Measurements from ENCODE around the gene ASCC1.

Gene ASCC1

GRCh38 chr10:72085864-72086465 is 130.1 kb downstream of the ASCC1 start:
- no peaks in the 10 kb centered on the region for H3K9me3 ChIP-seq (ENCODE audit: control insufficient read depth, low read length)
- H3K4me1 ChIP-seq = peaks cover 10% of the 10 kb centered on the region
- no peaks in the 10 kb centered on the region for H3K79me2 ChIP-seq
- H3K4me2 ChIP-seq (ENCODE audit: low read length) = no peak overlapping the region
- no peak overlapping the region for H3K4me3 ChIP-seq (ENCODE audit: low read depth, low read length)
- no peak overlapping the region for H2AFZ ChIP-seq
- H3K9ac ChIP-seq = no peak overlapping the region
- H3K36me3 ChIP-seq (ENCODE audit: control insufficient read depth, insufficient read depth, low read length) = no peaks in the 10 kb centered on the region
- no peak for TF ChIP-seq CTCF (IDR thresholded peaks at IDR 0.05)
- H3K27ac ChIP-seq = no peak overlapping the region
- no peaks in the 10 kb centered on the region for H3K27me3 ChIP-seq (ENCODE audit: control insufficient read depth, insufficient read depth, low read length)

- Histone ChIP-seq H3K27ac (no peak overlapping the region), H3K9ac (no peak overlapping the region), H3K79me2 (no peaks in the 10 kb centered on the region)
Observed at GRCh38 chr10:72085166-72085565, 130.9 kb downstream of the ASCC1 start.

GRCh38 chr10:72083790-72084459 is 132.2 kb downstream of the ASCC1 start:
- Histone ChIP-seq H3K4me1 (peaks cover 10% of the 10 kb centered on the region), H3K27ac (no peak overlapping the region), H3K9ac (no peak overlapping the region), H3K4me3 (ENCODE audit: low read depth, low read length) (no peak overlapping the region), H3K79me2 (no peaks in the 10 kb centered on the region), H3K9me3 (ENCODE audit: control insufficient read depth, low read length) (no peaks in the 10 kb centered on the region), H3K36me3 (ENCODE audit: control insufficient read depth, insufficient read depth, low read length) (no peaks in the 10 kb centered on the region), H3K27me3 (ENCODE audit: control insufficient read depth, insufficient read depth, low read length) (no peaks in the 10 kb centered on the region), H2AFZ (no peak overlapping the region), H3K4me2 (ENCODE audit: low read length) (no peak overlapping the region)
- no peak for TF ChIP-seq CTCF (IDR thresholded peaks at IDR 0.05)

More at GRCh38 chr10:72085166-72085565, 130.9 kb downstream of the ASCC1 start:
- H3K4me2 ChIP-seq (ENCODE audit: low read length) = no peak overlapping the region
- H3K4me3 ChIP-seq (ENCODE audit: low read depth, low read length) = no peak overlapping the region
- H3K36me3 ChIP-seq (ENCODE audit: control insufficient read depth, insufficient read depth, low read length) = no peaks in the 10 kb centered on the region
- H3K27me3 ChIP-seq (ENCODE audit: control insufficient read depth, insufficient read depth, low read length) = no peaks in the 10 kb centered on the region
- H3K9me3 ChIP-seq (ENCODE audit: control insufficient read depth, low read length) = no peaks in the 10 kb centered on the region
- H3K4me1 ChIP-seq = peaks cover 10% of the 10 kb centered on the region
- TF ChIP-seq CTCF (IDR thresholded peaks at IDR 0.05) = no peak
- H2AFZ ChIP-seq = no peak overlapping the region

GRCh38 chr10:72082856-72083789 is 133.0 kb downstream of the ASCC1 start:
- Histone ChIP-seq H3K79me2 (no peaks in the 10 kb centered on the region), H3K36me3 (ENCODE audit: control insufficient read depth, insufficient read depth, low read length) (no peaks in the 10 kb centered on the region), H3K9me3 (ENCODE audit: control insufficient read depth, low read length) (no peaks in the 10 kb centered on the region), H3K9ac (no peak overlapping the region), H2AFZ (no peak overlapping the region), H3K4me3 (ENCODE audit: low read depth, low read length) (no peak overlapping the region), H3K4me1 (peaks cover 3% of the 10 kb centered on the region), H3K27me3 (ENCODE audit: control insufficient read depth, insufficient read depth, low read length) (no peaks in the 10 kb centered on the region), H3K4me2 (ENCODE audit: low read length) (no peak overlapping the region), H3K27ac (no peak overlapping the region)
- no peak for TF ChIP-seq CTCF (IDR thresholded peaks at IDR 0.05)

All from parathyroid adenoma (tissue), 2 donors.